Measurements from ENCODE around the gene TMEM150A. TPM values are rescaled to one million over a fixed set of nuclear protein-coding genes. Genes with fewer than 3 reads are reported as not detected.
A peak's percentile ranks its signal among the peaks of the same experiment; 100 is the strongest.

The TMEM150A gene
- 7.0 and 8.9 TPM in 2 replicates for total RNA-seq

DNA sequence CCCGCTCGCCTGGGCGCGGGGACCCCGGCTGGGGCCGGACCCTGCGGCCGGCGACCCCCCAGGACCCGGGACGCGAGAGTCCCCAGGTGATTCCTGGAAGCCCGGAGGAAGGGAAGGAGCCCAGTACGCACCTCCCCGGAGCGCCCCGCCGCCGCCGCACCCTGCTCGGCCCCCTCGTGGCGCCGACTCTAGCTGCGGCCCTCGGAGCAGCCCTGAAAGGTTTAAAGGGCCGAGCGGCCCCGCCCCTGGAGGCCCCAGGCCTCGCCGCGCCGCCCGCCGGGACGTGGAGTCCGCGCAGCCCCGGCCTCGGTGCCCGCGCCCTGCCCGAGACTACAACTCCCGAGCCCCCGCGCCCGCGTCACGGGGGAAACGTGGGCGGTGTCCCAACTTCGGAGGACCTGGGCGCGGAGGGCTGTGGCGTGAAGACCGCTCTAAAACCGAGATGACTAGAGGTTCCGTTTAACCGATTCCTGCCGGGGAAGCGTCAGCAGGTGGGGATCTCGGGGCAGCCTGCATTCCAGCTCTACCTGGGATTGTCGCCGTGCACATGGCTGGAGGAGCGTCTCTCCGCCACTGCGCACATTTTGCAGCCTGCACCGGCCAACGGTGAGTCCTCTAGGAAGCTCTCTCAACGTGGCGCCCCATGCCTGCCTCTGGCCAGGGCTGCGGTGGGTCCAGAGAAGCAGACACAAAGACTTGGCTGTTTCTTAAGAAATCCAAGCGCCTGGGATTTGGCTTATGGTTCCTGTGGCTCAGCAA, at the start of gene TMEM150A:
Gene TMEM150A (minus strand): TSS at position 223 of the 759 bp plus-strand sequence. CDS start 750 bp downstream, outside the sequence.
- DNase-seq (ENCODE audit: low spot score): peak; percentile 80
- H3K27ac Mint-ChIP-seq: peak within 1 kb of the TSS; percentile 35
- no peaks in the 10 kb centered on the region for H3K9me3 Mint-ChIP-seq
- H3K27me3 Mint-ChIP-seq (ENCODE audit: insufficient read depth): no peaks in the 10 kb centered on the region
- peak within 1 kb of the TSS; percentile 87 for H3K4me3 Mint-ChIP-seq
- peaks cover 13% of the 10 kb centered on the region for H3K36me3 Mint-ChIP-seq (ENCODE audit: low read depth)
- peaks cover 11% of the 10 kb centered on the region for H3K4me1 Mint-ChIP-seq (ENCODE audit: low read depth)
- intact Hi-C loops (cut with micrococcal nuclease): loop anchor here (1.0 to 2.0 kb wide), 7 partner anchors 7 to 184 kb away; partner anchors contain the start of genes GGCX, MAT2A, RNF181 and SH2D6

DNA sequence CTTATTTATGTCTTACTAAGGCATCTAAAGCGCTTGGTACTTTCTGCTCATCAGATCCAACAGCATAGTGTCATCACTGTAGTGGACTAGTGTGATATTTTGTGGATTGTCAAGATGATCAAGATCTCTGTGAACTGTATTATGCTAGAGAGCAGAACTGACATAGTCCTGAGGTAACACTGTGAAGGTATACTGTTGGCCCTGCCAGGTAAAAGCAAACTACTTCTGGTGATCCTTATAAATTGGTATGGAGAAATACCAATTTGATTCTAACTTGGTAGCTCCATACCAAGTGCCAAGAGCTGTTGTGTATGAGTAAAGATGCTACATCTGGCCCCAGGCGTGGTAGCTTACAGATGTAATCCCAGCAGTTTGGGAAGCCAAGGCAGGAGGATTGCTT, 49.6 kb upstream of the TMEM150A start:
- Mint-ChIP-seq H3K4me1 (ENCODE audit: low read depth) (peaks cover 6% of the 10 kb centered on the region), H3K4me3 (no peak overlapping the region), H3K36me3 (ENCODE audit: low read depth) (peaks cover 41% of the 10 kb centered on the region), H3K9me3 (no peaks in the 10 kb centered on the region), H3K27me3 (ENCODE audit: insufficient read depth) (no peaks in the 10 kb centered on the region), H3K27ac (no peak overlapping the region)
- no peak for DNase-seq (ENCODE audit: low spot score)
- intact Hi-C loops (cut with micrococcal nuclease): no loop called here

GRCh38 chr2:85651097-85651496, 48.6 kb upstream of the TMEM150A start:
- DNase-seq (ENCODE audit: low spot score): no peak
- H3K9me3 Mint-ChIP-seq: no peaks in the 10 kb centered on the region
- H3K27ac Mint-ChIP-seq: no peak overlapping the region
- no peaks in the 10 kb centered on the region for H3K27me3 Mint-ChIP-seq (ENCODE audit: insufficient read depth)
- intact Hi-C loops (cut with micrococcal nuclease): no loop called here
- H3K4me3 Mint-ChIP-seq: no peak overlapping the region
- peaks cover 44% of the 10 kb centered on the region for H3K36me3 Mint-ChIP-seq (ENCODE audit: low read depth)
- peaks cover 6% of the 10 kb centered on the region for H3K4me1 Mint-ChIP-seq (ENCODE audit: low read depth)

GRCh38 chr2:85650456-85650855, 48.0 kb upstream of the TMEM150A start:
- Mint-ChIP-seq H3K27ac (no peak overlapping the region), H3K9me3 (no peaks in the 10 kb centered on the region), H3K4me3 (no peak overlapping the region), H3K36me3 (ENCODE audit: low read depth) (peaks cover 46% of the 10 kb centered on the region), H3K27me3 (ENCODE audit: insufficient read depth) (no peaks in the 10 kb centered on the region), H3K4me1 (ENCODE audit: low read depth) (peaks cover 6% of the 10 kb centered on the region)
- DNase-seq (ENCODE audit: low spot score): no peak
- intact Hi-C loops (cut with micrococcal nuclease): no loop called here

DNA sequence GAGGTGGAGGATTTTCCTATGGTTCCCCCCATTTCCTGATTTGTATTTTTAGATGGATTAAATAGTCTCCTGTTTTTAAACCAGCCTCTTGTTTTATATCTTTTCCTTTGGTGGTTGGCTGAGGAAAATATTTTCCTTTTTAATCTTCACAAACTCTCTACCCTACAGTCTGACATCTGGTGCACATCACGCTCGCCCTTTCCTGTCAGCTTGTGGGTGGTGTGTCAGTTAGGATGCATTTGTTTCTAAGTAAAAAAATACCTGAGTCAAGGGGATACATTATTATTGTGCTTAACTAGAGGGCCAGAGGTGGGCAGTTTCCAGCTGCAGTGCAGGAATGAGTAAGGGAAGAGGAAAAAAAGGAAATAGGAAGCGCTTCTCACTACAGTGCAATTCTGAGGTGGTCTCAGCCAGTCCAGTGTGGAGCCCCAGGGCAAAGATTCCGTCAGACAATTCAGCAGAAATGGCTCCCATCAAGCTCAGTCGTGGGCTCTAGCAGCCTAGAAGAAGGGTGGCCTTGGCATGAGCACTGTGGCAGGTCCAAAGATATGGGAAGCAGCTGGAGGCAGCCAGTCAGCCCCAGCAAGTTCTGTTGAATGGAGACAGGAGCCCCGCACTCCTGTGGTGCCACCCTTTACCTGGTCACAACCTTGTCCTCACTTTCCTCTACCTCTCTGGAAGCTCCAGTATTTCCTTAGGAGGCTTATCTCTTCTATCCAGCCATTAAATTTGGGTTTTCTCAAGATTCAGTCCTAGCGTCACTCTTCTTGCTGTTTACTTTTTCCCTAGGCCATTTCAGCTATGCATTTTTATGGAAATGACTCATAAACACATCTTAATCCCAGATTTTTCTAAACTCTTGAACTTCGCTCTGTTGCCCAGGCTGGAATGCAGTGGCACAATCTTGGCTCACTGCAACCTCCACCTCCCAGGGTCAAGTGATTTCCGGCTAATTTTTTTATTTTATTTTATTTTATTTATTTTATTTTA, 47.0 kb upstream of the TMEM150A start:
- H3K4me1 Mint-ChIP-seq (ENCODE audit: low read depth): peaks cover 6% of the 10 kb centered on the region
- no peaks in the 10 kb centered on the region for H3K27me3 Mint-ChIP-seq (ENCODE audit: insufficient read depth)
- no peaks in the 10 kb centered on the region for H3K9me3 Mint-ChIP-seq
- peaks cover 50% of the 10 kb centered on the region for H3K36me3 Mint-ChIP-seq (ENCODE audit: low read depth)
- DNase-seq (ENCODE audit: low spot score): no peak
- no peak overlapping the region for H3K27ac Mint-ChIP-seq
- intact Hi-C loops (cut with micrococcal nuclease): no loop called here
- no peak overlapping the region for H3K4me3 Mint-ChIP-seq

GRCh38 chr2:85648619-85649018, 46.1 kb upstream of the TMEM150A start:
- Mint-ChIP-seq H3K4me1 (ENCODE audit: low read depth) (peaks cover 6% of the 10 kb centered on the region), H3K4me3 (no peak overlapping the region), H3K9me3 (no peaks in the 10 kb centered on the region), H3K27me3 (ENCODE audit: insufficient read depth) (no peaks in the 10 kb centered on the region), H3K36me3 (ENCODE audit: low read depth) (peaks cover 49% of the 10 kb centered on the region), H3K27ac (peak overlapping the region; percentile 22)
- no peak for DNase-seq (ENCODE audit: low spot score)
- intact Hi-C loops (cut with micrococcal nuclease): no loop called here

- Mint-ChIP-seq H3K4me1 (ENCODE audit: low read depth) (peaks cover 8% of the 10 kb centered on the region), H3K9me3 (no peaks in the 10 kb centered on the region), H3K27me3 (ENCODE audit: insufficient read depth) (no peaks in the 10 kb centered on the region), H3K4me3 (no peak overlapping the region), H3K27ac (no peak overlapping the region), H3K36me3 (ENCODE audit: low read depth) (peaks cover 47% of the 10 kb centered on the region)
- DNase-seq (ENCODE audit: low spot score): no peak
- intact Hi-C loops (cut with micrococcal nuclease): no loop called here
Observed at GRCh38 chr2:85647823-85648526, 45.5 kb upstream of the TMEM150A start.

- Mint-ChIP-seq H3K9me3 (no peaks in the 10 kb centered on the region), H3K4me1 (ENCODE audit: low read depth) (peaks cover 22% of the 10 kb centered on the region), H3K27me3 (ENCODE audit: insufficient read depth) (no peaks in the 10 kb centered on the region), H3K4me3 (no peak overlapping the region), H3K27ac (no peak overlapping the region), H3K36me3 (ENCODE audit: low read depth) (peaks cover 52% of the 10 kb centered on the region)
- intact Hi-C loops (cut with micrococcal nuclease): no loop called here
- DNase-seq (ENCODE audit: low spot score): no peak
Observed at GRCh38 chr2:85646166-85646565, 43.7 kb upstream of the TMEM150A start.

- intact Hi-C loops (cut with micrococcal nuclease): no loop called here
- peaks cover 27% of the 10 kb centered on the region for H3K4me1 Mint-ChIP-seq (ENCODE audit: low read depth)
- H3K4me3 Mint-ChIP-seq: no peak overlapping the region
- DNase-seq (ENCODE audit: low spot score): no peak
- H3K27ac Mint-ChIP-seq: no peak overlapping the region
- H3K36me3 Mint-ChIP-seq (ENCODE audit: low read depth): peaks cover 59% of the 10 kb centered on the region
- H3K27me3 Mint-ChIP-seq (ENCODE audit: insufficient read depth): no peaks in the 10 kb centered on the region
- no peaks in the 10 kb centered on the region for H3K9me3 Mint-ChIP-seq
Observed at GRCh38 chr2:85644909-85645308, 42.4 kb upstream of the TMEM150A start.

DNA sequence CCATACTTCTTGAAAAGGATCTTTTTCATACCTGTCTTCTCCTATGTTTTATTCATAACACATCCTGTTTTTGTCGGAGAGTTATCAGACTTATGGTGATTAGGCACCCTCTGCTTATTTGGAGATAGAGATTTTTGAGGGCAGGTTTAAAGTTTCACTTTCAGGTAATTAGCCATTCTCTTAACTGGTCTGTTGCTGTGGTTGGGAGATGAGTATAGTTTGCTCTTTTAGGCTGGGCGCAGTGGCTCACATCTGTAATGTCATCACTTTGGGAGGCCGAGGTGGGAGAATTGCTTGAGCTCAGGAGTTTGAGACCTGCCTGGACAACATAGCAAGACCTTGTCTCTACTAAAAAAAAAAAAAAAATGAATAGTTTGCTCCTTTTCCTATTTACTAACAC, 40.2 kb upstream of the TMEM150A start:
- intact Hi-C loops (cut with micrococcal nuclease): no loop called here
- peaks cover 54% of the 10 kb centered on the region for H3K36me3 Mint-ChIP-seq (ENCODE audit: low read depth)
- H3K27me3 Mint-ChIP-seq (ENCODE audit: insufficient read depth): no peaks in the 10 kb centered on the region
- no peak overlapping the region for H3K27ac Mint-ChIP-seq
- H3K4me1 Mint-ChIP-seq (ENCODE audit: low read depth): peaks cover 22% of the 10 kb centered on the region
- no peak for DNase-seq (ENCODE audit: low spot score)
- no peak overlapping the region for H3K4me3 Mint-ChIP-seq
- H3K9me3 Mint-ChIP-seq: no peaks in the 10 kb centered on the region

GRCh38 chr2:85635636-85636035, 33.1 kb upstream of the TMEM150A start:
- intact Hi-C loops (cut with micrococcal nuclease): no loop called here
- DNase-seq (ENCODE audit: low spot score): no peak
- Mint-ChIP-seq H3K9me3 (no peaks in the 10 kb centered on the region), H3K27ac (peak overlapping the region; percentile 24), H3K27me3 (ENCODE audit: insufficient read depth) (no peaks in the 10 kb centered on the region), H3K36me3 (ENCODE audit: low read depth) (peaks cover 59% of the 10 kb centered on the region), H3K4me3 (no peak overlapping the region), H3K4me1 (ENCODE audit: low read depth) (peaks cover 6% of the 10 kb centered on the region)

DNA sequence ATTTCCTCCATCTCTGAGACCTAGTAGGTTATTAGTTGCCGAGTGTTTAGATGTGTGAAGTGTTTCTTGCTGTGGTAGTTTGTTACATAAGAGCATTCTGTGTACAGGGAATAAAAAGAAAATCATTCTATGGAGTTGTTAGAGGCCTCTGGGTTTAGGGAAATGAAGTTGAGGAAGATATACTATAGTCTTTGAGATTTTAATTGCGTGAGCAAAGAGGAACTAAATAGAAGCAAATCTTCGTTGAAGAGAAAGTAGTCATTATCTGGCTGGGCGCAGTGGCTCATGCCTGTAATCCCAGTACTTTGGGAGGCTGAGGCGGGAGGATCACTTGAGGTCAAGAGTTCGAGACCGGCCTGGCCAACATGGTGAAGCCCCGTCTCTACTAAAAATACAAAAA, 32.5 kb upstream of the TMEM150A start:
- intact Hi-C loops (cut with micrococcal nuclease): no loop called here

More for the DNA sequence above, 32.5 kb upstream of the TMEM150A start:
- Mint-ChIP-seq H3K27me3 (ENCODE audit: insufficient read depth) (no peaks in the 10 kb centered on the region), H3K4me1 (ENCODE audit: low read depth) (peaks cover 12% of the 10 kb centered on the region), H3K4me3 (no peak overlapping the region), H3K9me3 (no peaks in the 10 kb centered on the region), H3K27ac (no peak overlapping the region), H3K36me3 (ENCODE audit: low read depth) (peaks cover 62% of the 10 kb centered on the region)
- no peak for DNase-seq (ENCODE audit: low spot score)

Data from activated T-helper 1 cell treated with anti-CD3 and anti-CD28 coated beads, Interleukin-12 subunit alpha, Interleukin-12 subunit beta, Interleukin-2, Interleukin-4 antibody, amounts not matched to agents 30 ng/mL and 10 ng/mL and 1 ng/mL, durations not matched to agents 14 hours and 24 hours and 36 hours (primary cell).